Activated B cell treated with CpG ODN at 0.5 μM for 24 hours (primary cell): ENCODE data around the gene HSD17B14. TPM values are rescaled to one million over a fixed set of nuclear protein-coding genes. Genes with fewer than 3 reads are reported as not detected.
"Not testable (repeated sequence)": the region's sequence is repeated elsewhere in the genome, so short reads cannot be mapped to it uniquely, and the experiment has no call there.

ENCODE experiments used
- ATAC-seq: fragments of 200-7000 bp; cut with Tn5 transposase; one replicate; pipeline ENCODE4 v1.10.0; 2021; ENCODE audit warnings: low read depth, mild to moderate bottlenecking, moderate library complexity
- CTCF ChIA-PET: fragments of 350-600 bp; sonication (Branson Sonifier 250); formaldehyde crosslinking; loops from one replicate; lab custom pipeline; 2021; ENCODE audit warnings: antibody characterized with exemption; lab: Charles Lee
- POLR2A ChIA-PET: fragments of 350-600 bp; sonication (Branson Sonifier 250); formaldehyde crosslinking; loops from one replicate; lab custom pipeline; 2021; ENCODE audit warnings: antibody characterized with exemption; lab: Charles Lee
- DNase-seq: peaks from one replicate; pipeline ENCODE4 v3.0.0; 2022
- H3K27ac Mint-ChIP-seq: one replicate; pipeline ENCODE4 v1.8.0; 2020; ENCODE audit warnings: mixed read lengths
- H3K27me3 Mint-ChIP-seq: one replicate; pipeline ENCODE4 v1.8.0; 2021; ENCODE audit warnings: mixed read lengths
- H3K36me3 Mint-ChIP-seq: one replicate; pipeline ENCODE4 v1.8.0; 2021; ENCODE audit warnings: low read depth, mixed read lengths
- H3K4me1 Mint-ChIP-seq: one replicate; pipeline ENCODE4 v1.8.0; 2021; ENCODE audit warnings: mixed read lengths
- H3K4me3 Mint-ChIP-seq: one replicate; pipeline ENCODE4 v1.8.0; 2020; ENCODE audit warnings: mild to moderate bottlenecking, mixed read lengths
- H3K9me3 Mint-ChIP-seq: one replicate; pipeline ENCODE4 v1.8.0; 2020; ENCODE audit warnings: mixed read lengths
- intact Hi-C: fragments of 100-400 bp; cut with micrococcal nuclease; formaldehyde crosslinking; loops from one replicate; pipeline ENCODE4 v1.15.1; 2024
- total RNA-seq: library from RNA; stranded (reverse); gene quantifications from 2 replicates; pipeline ENCODE4 v1.2.3, GENCODE V29; 2022
- TF ChIP-seq, protein P1 (sequence below): fragments of 200-600 bp; IDR thresholded peaks from one replicate; pipeline ENCODE4 v1.8.0; 2022; ENCODE audit warnings: antibody characterized with exemption, mild to moderate bottlenecking

HSD17B14 gene
- total RNA-seq, 1 donor from 2014 or later: 2.6 TPM

DNA sequence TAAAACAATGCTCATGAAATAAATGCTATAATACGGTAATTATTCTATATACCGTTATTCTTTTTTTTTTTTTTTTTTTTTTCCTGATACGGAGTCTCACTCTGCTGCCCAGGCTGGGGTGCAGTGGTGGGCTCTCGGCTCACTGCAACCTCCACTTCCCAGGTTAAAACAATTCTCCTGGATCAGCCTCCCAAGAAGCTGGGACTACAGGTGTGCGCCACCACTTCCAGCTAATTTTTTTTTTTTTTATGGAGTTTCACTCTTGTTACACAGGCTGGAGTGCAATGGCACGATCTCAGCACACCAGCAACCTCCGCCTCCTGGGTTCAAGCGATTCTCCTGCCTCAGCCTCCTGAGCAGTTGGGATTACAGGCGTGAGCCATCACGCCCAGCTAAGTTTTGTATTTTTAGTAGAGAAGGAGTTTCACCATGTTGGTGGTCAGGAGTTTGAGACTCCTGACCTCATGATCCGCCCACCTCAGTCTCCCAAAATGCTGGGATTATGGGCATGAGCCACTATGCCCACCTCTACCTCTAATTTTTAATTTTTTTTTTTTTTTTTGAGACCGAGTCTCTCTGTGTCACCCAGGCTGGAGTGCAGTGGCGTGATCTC, 42.8 kb upstream of the HSD17B14 start:
- peaks cover 3% of the 10 kb centered on the region for H3K9me3 Mint-ChIP-seq
- H3K27ac Mint-ChIP-seq: peak overlapping the region; percentile 18
- POLR2A ChIA-PET: interaction anchor here (0.6 to 7.5 kb wide), 7 partner anchors 12 to 233 kb away, joined by 3 to 179 read pairs (median 5); partner anchors contain the start of gene FTL

DNA sequence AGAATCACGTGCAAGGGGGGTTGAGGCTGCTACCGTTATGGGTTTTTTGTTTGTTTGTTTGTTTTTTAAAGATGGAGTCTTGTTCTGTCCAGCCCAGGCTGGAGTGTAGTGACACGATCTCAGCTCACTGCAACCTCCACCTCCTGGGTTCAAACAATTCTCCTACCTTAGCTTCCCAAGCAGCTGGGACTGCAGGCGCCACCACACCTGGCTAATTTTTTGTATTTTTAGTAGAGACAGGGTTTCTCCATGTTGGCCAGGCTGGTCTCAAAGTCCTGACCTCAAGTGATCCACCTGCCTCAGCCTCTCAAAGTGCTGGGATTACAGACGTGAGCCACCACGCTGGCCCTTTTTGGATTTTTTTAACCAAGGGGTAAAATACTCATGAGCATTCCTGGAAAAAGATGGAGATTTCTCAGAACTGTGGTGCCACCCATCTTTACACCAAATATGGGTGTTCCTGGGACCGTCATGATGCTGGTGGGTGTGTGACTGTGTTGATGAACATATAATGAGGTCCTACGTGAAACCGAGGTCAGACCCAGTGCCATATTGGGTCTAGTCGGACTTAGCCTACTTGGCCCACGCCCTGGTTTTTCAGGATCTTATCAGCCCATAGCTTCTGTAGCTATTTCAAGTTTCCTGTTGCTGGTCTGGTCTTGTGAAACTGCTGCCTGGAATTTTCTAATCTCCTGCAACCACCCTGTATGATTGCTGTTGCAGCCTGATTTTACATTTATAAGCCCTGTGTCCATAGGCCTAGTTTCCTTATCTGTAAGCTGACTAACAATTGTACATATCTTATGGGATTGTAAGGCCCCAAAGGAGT, 42.1 kb upstream of the HSD17B14 start:
- ATAC-seq (no peak), DNase-seq (no peak)
- peaks cover 3% of the 10 kb centered on the region for H3K9me3 Mint-ChIP-seq
- H3K36me3 Mint-ChIP-seq: peaks cover 53% of the 10 kb centered on the region
- H3K4me1 Mint-ChIP-seq: peaks cover 49% of the 10 kb centered on the region
- ChIA-PET POLR2A (interaction anchor here (0.6 to 7.8 kb wide), 7 partner anchors 13 to 232 kb away, joined by 3 to 179 read pairs (median 5); partner anchors contain the start of genes FTL and NUCB1), CTCF (no interaction called here)
- peak overlapping the region; percentile 7 for H3K4me3 Mint-ChIP-seq
- TF ChIP-seq, protein P1, sequence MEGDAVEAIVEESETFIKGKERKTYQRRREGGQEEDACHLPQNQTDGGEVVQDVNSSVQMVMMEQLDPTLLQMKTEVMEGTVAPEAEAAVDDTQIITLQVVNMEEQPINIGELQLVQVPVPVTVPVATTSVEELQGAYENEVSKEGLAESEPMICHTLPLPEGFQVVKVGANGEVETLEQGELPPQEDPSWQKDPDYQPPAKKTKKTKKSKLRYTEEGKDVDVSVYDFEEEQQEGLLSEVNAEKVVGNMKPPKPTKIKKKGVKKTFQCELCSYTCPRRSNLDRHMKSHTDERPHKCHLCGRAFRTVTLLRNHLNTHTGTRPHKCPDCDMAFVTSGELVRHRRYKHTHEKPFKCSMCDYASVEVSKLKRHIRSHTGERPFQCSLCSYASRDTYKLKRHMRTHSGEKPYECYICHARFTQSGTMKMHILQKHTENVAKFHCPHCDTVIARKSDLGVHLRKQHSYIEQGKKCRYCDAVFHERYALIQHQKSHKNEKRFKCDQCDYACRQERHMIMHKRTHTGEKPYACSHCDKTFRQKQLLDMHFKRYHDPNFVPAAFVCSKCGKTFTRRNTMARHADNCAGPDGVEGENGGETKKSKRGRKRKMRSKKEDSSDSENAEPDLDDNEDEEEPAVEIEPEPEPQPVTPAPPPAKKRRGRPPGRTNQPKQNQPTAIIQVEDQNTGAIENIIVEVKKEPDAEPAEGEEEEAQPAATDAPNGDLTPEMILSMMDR: no peak
- no peaks in the 10 kb centered on the region for H3K27me3 Mint-ChIP-seq
- intact Hi-C loops: loop anchor here (10.0 kb wide), 2 partner anchors 576 to 616 kb away; partner anchors contain the start of genes ALDH16A1, PIH1D1 and RPS11
- peak overlapping the region; percentile 66 for H3K27ac Mint-ChIP-seq

More for the DNA sequence above, 42.8 kb upstream of the HSD17B14 start:
- Mint-ChIP-seq H3K4me1 (peaks cover 42% of the 10 kb centered on the region), H3K36me3 (peaks cover 46% of the 10 kb centered on the region), H3K4me3 (no peak overlapping the region), H3K27me3 (no peaks in the 10 kb centered on the region)
- DNase-seq: no peak
- CTCF ChIA-PET: no interaction called here
- intact Hi-C loops: loop anchor here (10.0 kb wide), 2 partner anchors 576 to 616 kb away; partner anchors contain the start of genes ALDH16A1, PIH1D1 and RPS11
- no peak for ATAC-seq
- TF ChIP-seq, protein P1: no peak

DNA sequence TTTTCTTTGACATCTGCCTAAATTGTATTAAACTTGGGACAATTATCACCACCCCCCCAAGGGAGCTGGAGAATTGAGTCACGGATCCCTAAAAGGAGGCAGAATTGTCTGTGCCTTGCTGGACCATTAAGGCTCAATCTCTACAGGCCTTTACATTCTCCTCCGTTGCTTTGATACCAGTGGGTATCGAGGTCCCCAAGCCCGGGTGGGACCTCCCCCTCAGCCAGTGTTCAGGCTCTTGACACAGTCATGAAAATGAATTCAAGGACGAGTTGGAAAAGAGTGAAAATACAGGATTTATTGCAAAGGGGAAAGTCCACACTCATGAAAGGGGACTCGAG, 41.5 kb upstream of the HSD17B14 start:
- no peak overlapping the region for H3K4me3 Mint-ChIP-seq
- TF ChIP-seq, protein P1: no peak
- H3K4me1 Mint-ChIP-seq: peaks cover 54% of the 10 kb centered on the region
- DNase-seq: no peak
- H3K27ac Mint-ChIP-seq: peak overlapping the region; percentile 66
- ChIA-PET POLR2A (interaction anchor here (0.5 to 7.8 kb wide), 4 partner anchors 22 to 89 kb away, joined by 3 to 179 read pairs (median 29); partner anchors contain the start of genes FTL and NUCB1), CTCF (no interaction called here)
- no peak for ATAC-seq
- H3K9me3 Mint-ChIP-seq: peaks cover 3% of the 10 kb centered on the region
- H3K27me3 Mint-ChIP-seq: no peaks in the 10 kb centered on the region
- H3K36me3 Mint-ChIP-seq: peaks cover 59% of the 10 kb centered on the region
- intact Hi-C loops: loop anchor here (10.0 kb wide), 2 partner anchors 577 to 617 kb away; partner anchors contain the start of genes ALDH16A1, PIH1D1 and RPS11

DNA sequence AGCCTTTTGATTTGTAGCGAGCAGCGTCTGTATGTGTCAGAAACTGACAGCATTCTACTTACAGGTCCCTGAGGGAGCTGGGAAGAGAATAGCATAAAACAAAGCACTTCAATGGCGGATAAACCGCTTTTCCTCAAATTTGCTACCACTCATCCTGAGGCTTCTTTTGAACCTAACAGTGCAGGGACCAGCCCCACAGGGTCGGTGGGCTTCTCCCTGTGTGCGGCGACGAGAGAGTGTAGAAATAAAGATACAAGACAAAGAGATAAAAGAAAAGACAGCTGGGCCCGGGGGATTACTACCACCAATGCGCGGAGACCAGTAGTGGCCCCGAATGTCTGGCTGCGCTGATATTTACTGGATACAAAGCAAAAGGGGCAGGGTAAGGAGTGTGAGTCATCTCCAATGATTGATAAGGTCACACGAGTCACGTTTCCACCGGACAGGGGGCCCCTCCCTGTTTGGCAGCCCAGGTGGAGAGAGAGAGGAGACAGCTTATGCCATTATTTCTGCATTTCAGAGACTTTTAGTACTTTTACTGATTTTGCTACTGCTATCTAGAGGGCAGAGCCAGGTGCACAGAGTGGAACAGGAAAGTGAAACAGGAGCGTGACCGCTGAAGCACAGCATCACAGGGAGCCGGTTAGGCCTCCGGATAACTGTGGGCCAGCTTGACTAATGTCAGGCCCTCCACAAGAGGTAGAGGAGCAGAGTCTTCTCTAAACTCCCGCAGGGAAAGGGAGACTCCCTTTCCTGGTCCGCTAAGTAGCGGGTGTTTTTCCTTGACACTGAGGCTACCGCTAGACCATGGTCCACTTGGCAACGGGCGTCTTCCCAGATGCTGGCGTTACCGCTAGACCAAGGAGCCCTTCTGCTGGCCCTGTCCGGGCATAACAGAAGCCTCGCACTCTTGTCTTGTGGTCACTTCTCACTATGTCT, 40.0 kb upstream of the HSD17B14 start:
- peak overlapping the region; percentile 100 for H3K4me3 Mint-ChIP-seq
- peaks cover 66% of the 10 kb centered on the region for H3K36me3 Mint-ChIP-seq
- ATAC-seq, H3K9me3 Mint-ChIP-seq, H3K27me3 Mint-ChIP-seq: not testable (repeated sequence)
- ChIA-PET CTCF (interaction anchor here (0.8 to 2.2 kb wide), 4 partner anchors 25 to 94 kb away, joined by 3 to 9 read pairs (median 5); partner anchors contain the start of gene HSD17B14), POLR2A (interaction anchor here (0.6 to 7.8 kb wide), 21 partner anchors 10 to 685 kb away, joined by 3 to 179 read pairs (median 7); partner anchors contain the start of genes BAX, BCAT2, FTL and GYS1)
- H3K27ac Mint-ChIP-seq: peak overlapping the region; percentile 100
- peaks cover 58% of the 10 kb centered on the region for H3K4me1 Mint-ChIP-seq
- peak; percentile 51 for DNase-seq
- intact Hi-C loops: loop anchor here (10.0 kb wide), 2 partner anchors 578 to 618 kb away; partner anchors contain the start of genes ALDH16A1, PIH1D1 and RPS11
